Trophoblast cell (in vitro differentiated cells and primary cell): ENCODE results near the gene FAM72A.

Experiments
- DNase-seq, 2 donors: peaks; one replicate each; pipeline ENCODE4 v3.0.0-alpha.2; 2016
- H2AFZ ChIP-seq: 2 replicates; pipeline ENCODE4 v1.6.1; 2013; ENCODE audit warnings: low read length, moderate library complexity, mild to moderate bottlenecking; ENCODE audit not compliant: insufficient read depth, poor library complexity
- H2AK5ac ChIP-seq: 2 replicates; pipeline ENCODE4 v1.6.1; 2013; ENCODE audit warnings: mild to moderate bottlenecking, low read length
- H2BK120ac ChIP-seq: 2 replicates; pipeline ENCODE4 v1.6.1; 2013; ENCODE audit warnings: low read length, mild to moderate bottlenecking, moderate library complexity; ENCODE audit not compliant: insufficient read depth, poor library complexity
- H2BK12ac ChIP-seq: 2 replicates; pipeline ENCODE4 v1.6.1; 2013; ENCODE audit warnings: mild to moderate bottlenecking, low read length, moderate library complexity
- H2BK5ac ChIP-seq: 2 replicates; pipeline ENCODE4 v1.6.1; 2013; ENCODE audit warnings: low read length, low read depth, moderate library complexity, mild to moderate bottlenecking; ENCODE audit not compliant: poor library complexity
- H3K14ac ChIP-seq: 2 replicates; pipeline ENCODE4 v1.6.1; 2013; ENCODE audit warnings: mild to moderate bottlenecking, low read length
- H3K18ac ChIP-seq: 2 replicates; pipeline ENCODE4 v1.6.1; 2013; ENCODE audit warnings: mild to moderate bottlenecking, low read length
- H3K23ac ChIP-seq: 2 replicates; pipeline ENCODE4 v1.6.1; 2013; ENCODE audit warnings: low read length
- H3K27ac ChIP-seq: 2 replicates; pipeline ENCODE4 v1.5.1; 2013; ENCODE audit warnings: low read depth, mild to moderate bottlenecking, inconsistent platforms, low read length, moderate library complexity
- H3K27me3 ChIP-seq: 2 replicates; pipeline ENCODE4 v1.6.1; 2013; ENCODE audit warnings: inconsistent platforms, mild to moderate bottlenecking, low read length, moderate library complexity; ENCODE audit not compliant: insufficient read depth
- H3K36me3 ChIP-seq, 2 experiments: 1 replicate in 1 of 2; 2 replicates in 1 of 2; pipeline ENCODE4 v1.6.1; 2013; ENCODE audit warnings: low read length in 2 of 2, mild to moderate bottlenecking in 2 of 2, moderate library complexity in 1 of 2; ENCODE audit not compliant: insufficient read depth in 2 of 2, control insufficient read depth in 1 of 2
- H3K4ac ChIP-seq: 2 replicates; pipeline ENCODE4 v1.6.1; 2013; ENCODE audit warnings: low read depth, mild to moderate bottlenecking, low read length, moderate library complexity
- H3K4me1 ChIP-seq, 2 experiments: 1 replicate in 1 of 2; 2 replicates in 1 of 2; pipeline ENCODE4 v1.6.1; 2013; ENCODE audit warnings: low read length in 2 of 2, mild to moderate bottlenecking in 2 of 2, moderate library complexity in 1 of 2; ENCODE audit not compliant: insufficient read depth in 2 of 2, control insufficient read depth in 1 of 2
- H3K4me2 ChIP-seq: 2 replicates; pipeline ENCODE4 v1.6.1; 2013; ENCODE audit warnings: inconsistent platforms, mild to moderate bottlenecking, low read length, moderate library complexity
- H3K4me3 ChIP-seq: 2 replicates; pipeline ENCODE4 v1.5.1; 2013; ENCODE audit warnings: mild to moderate bottlenecking, low read depth, low read length, inconsistent platforms
- H3K79me1 ChIP-seq: one replicate; pipeline ENCODE4 v1.6.1; 2013; ENCODE audit warnings: low read length
- H3K79me2 ChIP-seq: 2 replicates; pipeline ENCODE4 v1.6.1; 2013; ENCODE audit warnings: low read length, mild to moderate bottlenecking; ENCODE audit not compliant: control insufficient read depth, insufficient read depth, poor library complexity
- H3K9ac ChIP-seq: 2 replicates; pipeline ENCODE4 v1.6.1; 2013; ENCODE audit warnings: mild to moderate bottlenecking, low read length
- H3K9me3 ChIP-seq: 2 replicates; pipeline ENCODE4 v1.6.1; 2013; ENCODE audit warnings: low read depth, mild to moderate bottlenecking, control low read depth, inconsistent platforms, low read length; ENCODE audit not compliant: insufficient read depth
- H4K12ac ChIP-seq: 2 replicates; pipeline ENCODE4 v1.6.1; 2013; ENCODE audit warnings: low read depth, mild to moderate bottlenecking, low read length, moderate library complexity
- H4K8ac ChIP-seq: 2 replicates; pipeline ENCODE4 v1.6.1; 2013; ENCODE audit warnings: low read depth, mild to moderate bottlenecking, low read length, moderate library complexity
- H4K91ac ChIP-seq: one replicate; pipeline ENCODE4 v1.6.1; 2013; ENCODE audit warnings: low read depth, mild to moderate bottlenecking, low read length, moderate library complexity
- WGBS: extraction: QIAGEN DNeasy Blood & Tissue Kit; methylation state at CpG from one replicate; pipeline ENCODE4 v1.1.7; 2013; ENCODE audit warnings: missing lambda C conversion rate; ENCODE audit not compliant: insufficient read length, insufficient coverage; ENCODE audit errors: extremely low coverage; 5-methylcytosine and 5-hydroxymethylcytosine counted together

FAM72A gene

DNA sequence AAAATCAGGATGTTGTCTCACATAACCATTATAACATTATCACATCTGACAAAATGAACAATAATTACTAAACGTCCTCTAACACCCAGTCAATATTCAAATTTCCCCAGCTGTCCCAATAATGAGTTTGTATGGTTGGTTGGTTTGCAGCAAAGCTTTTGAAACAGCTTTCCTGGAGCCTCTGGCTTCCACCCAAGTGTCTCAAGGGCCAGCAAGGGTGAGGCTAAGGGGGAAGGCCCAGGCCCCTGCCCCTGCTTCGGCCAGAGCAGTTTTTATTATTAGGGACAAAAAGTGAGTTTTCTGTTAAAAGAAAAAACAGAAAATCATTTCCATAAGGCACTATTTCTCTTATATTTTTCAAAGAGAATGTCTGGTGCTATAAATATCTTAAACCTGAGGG, 66.4 kb downstream of the FAM72A start:
- Histone ChIP-seq H2BK5ac (no peak overlapping the region), H2AK5ac (no peak overlapping the region), H3K4me3 (no peak overlapping the region), H3K79me2 (no peaks in the 10 kb centered on the region), H4K8ac (no peak overlapping the region), H3K9me3 (no peaks in the 10 kb centered on the region), H3K4ac (no peak overlapping the region), H3K18ac (no peak overlapping the region), H3K36me3 (no peaks in the 10 kb centered on the region), H3K4me2 (no peak overlapping the region), H4K91ac (no peak overlapping the region), H4K12ac (no peak overlapping the region), H2BK12ac (no peak overlapping the region), H2AFZ (no peak overlapping the region), H3K27ac (no peak overlapping the region), H2BK120ac (no peak overlapping the region), H3K4me1 (no peaks in the 10 kb centered on the region), H3K14ac (no peak overlapping the region), H3K79me1 (no peaks in the 10 kb centered on the region), H3K27me3 (no peaks in the 10 kb centered on the region), H3K23ac (no peak overlapping the region), H3K9ac (no peak overlapping the region)
- no peak for DNase-seq
- no CpG with 5 or more reads among the region's 2 CpGs for WGBS
